CD4-positive, alpha-beta T cell treated with Interleukin-15 for 1 hour (primary cell): ENCODE data around the gene LASP1NB.
"Not testable (repeated sequence)": the region's sequence is repeated elsewhere in the genome, so short reads cannot be mapped to it uniquely, and the experiment has no call there.

Source experiments
- DNase-seq: peaks from one replicate; pipeline ENCODE4 v3.0.0-alpha.2; 2020

Gene LASP1NB

GRCh38 chr17:38897671-38898290 is 27.6 kb upstream of the LASP1NB start:
- no peak for DNase-seq

- DNase-seq, result no peak
Measured at GRCh38 chr17:38898291-38898679, 27.1 kb upstream of the LASP1NB start.

- peak; percentile 88 for DNase-seq
Measured at GRCh38 chr17:38898812-38899348, 26.5 kb upstream of the LASP1NB start.

- DNase-seq, result no peak
Measured at GRCh38 chr17:38899421-38899820, 26.0 kb upstream of the LASP1NB start.

GRCh38 chr17:38900978-38901656 is 24.3 kb upstream of the LASP1NB start:
- DNase-seq, result peak; percentile 55

- no peak for DNase-seq
Measured at GRCh38 chr17:38903404-38903803, 22.0 kb upstream of the LASP1NB start.

GRCh38 chr17:38904892-38905291 is 20.5 kb upstream of the LASP1NB start:
- no peak for DNase-seq

- peak; percentile 10 for DNase-seq
Measured at GRCh38 chr17:38905375-38905774, 20.0 kb upstream of the LASP1NB start.

- no peak for DNase-seq
Measured at GRCh38 chr17:38906460-38907228, 18.8 kb upstream of the LASP1NB start.

- DNase-seq, result peak; percentile 16
Measured at GRCh38 chr17:38907930-38908675, 17.3 kb upstream of the LASP1NB start.

- no peak for DNase-seq
Measured at GRCh38 chr17:38908676-38909181, 16.7 kb upstream of the LASP1NB start.

- peak; percentile 0 for DNase-seq
Measured at GRCh38 chr17:38910325-38910724, 15.1 kb upstream of the LASP1NB start.

GRCh38 chr17:38911081-38911730 is 14.2 kb upstream of the LASP1NB start:
- no peak for DNase-seq

- not testable (repeated sequence) for DNase-seq
Measured at GRCh38 chr17:38911731-38912081, 13.7 kb upstream of the LASP1NB start.

- DNase-seq, result no peak
Measured at GRCh38 chr17:38912221-38912813, 13.1 kb upstream of the LASP1NB start.

GRCh38 chr17:38914741-38915638 is 10.4 kb upstream of the LASP1NB start:
- no peak for DNase-seq

GRCh38 chr17:38915639-38915995 is 9.8 kb upstream of the LASP1NB start:
- no peak for DNase-seq

GRCh38 chr17:38916771-38917170 is 8.6 kb upstream of the LASP1NB start:
- no peak for DNase-seq

- DNase-seq, result no peak
Measured at GRCh38 chr17:38917259-38917658, 8.2 kb upstream of the LASP1NB start.

- no peak for DNase-seq
Measured at GRCh38 chr17:38918129-38918913, 7.1 kb upstream of the LASP1NB start.
